Measurements from ENCODE around the gene ARL2. TPM values are rescaled to one million over a fixed set of nuclear protein-coding genes. Genes with fewer than 3 reads are reported as not detected.

The ARL2 gene
- total RNA-seq, 3 donors from 2014 or later (not counting 1 experiment from before 2014, with no cell fraction given) = 19.9 to 20.5 (median 20.2) TPM

- DNase-seq (no peak), ATAC-seq (no peak)
- WGBS (ENCODE audit: insufficient coverage) = 20% methylated on average over 12 of the region's 15 CpGs
Observed at GRCh38 chr11:64990222-64990923, 23.6 kb upstream of the ARL2 start.

GRCh38 chr11:64994318-64994717, 19.6 kb upstream of the ARL2 start:
- Histone ChIP-seq H3K27ac (ENCODE audit: low read length) (no peak overlapping the region), H3K27me3 (ENCODE audit: control insufficient read depth, insufficient read depth, low read length) (no peaks in the 10 kb centered on the region), H3K4me1 (ENCODE audit: control insufficient read depth, insufficient read depth, low read length) (peaks cover 19% of the 10 kb centered on the region), H3K4me3 (ENCODE audit: low read length) (no peak overlapping the region), H3K9me3 (ENCODE audit: control insufficient read depth, insufficient read depth, low read length) (no peaks in the 10 kb centered on the region), H3K36me3 (ENCODE audit: control insufficient read depth, insufficient read depth, low read length) (no peaks in the 10 kb centered on the region)
- WGBS (ENCODE audit: insufficient coverage) = 92% methylated on average over 7 of the region's 7 CpGs
- ATAC-seq (no peak), DNase-seq (no peak)
- intact Hi-C loops (cut with micrococcal nuclease) = no loop called here
- Mint-ChIP-seq H3K4me1 (peaks cover 11 to 22% of the 10 kb centered on the region in 2 donors), H3K4me3 (no peak overlapping the region), H3K27ac (no peak overlapping the region), H3K9me3 (no peaks in the 10 kb centered on the region), H3K27me3 (ENCODE audit: low read depth in 2 of 2) (no peaks in the 10 kb centered on the region), H3K36me3 (no peaks in the 10 kb centered on the region)
- no peak for TF ChIP-seq CTCF (IDR thresholded peaks at IDR 0.05)

More at GRCh38 chr11:64990222-64990923, 23.6 kb upstream of the ARL2 start:
- Histone ChIP-seq H3K4me3 (ENCODE audit: low read length) (no peak overlapping the region), H3K4me1 (ENCODE audit: control insufficient read depth, insufficient read depth, low read length) (peaks cover 21% of the 10 kb centered on the region), H3K36me3 (ENCODE audit: control insufficient read depth, insufficient read depth, low read length) (no peaks in the 10 kb centered on the region), H3K27ac (ENCODE audit: low read length) (no peak overlapping the region), H3K9me3 (ENCODE audit: control insufficient read depth, insufficient read depth, low read length) (no peaks in the 10 kb centered on the region), H3K27me3 (ENCODE audit: control insufficient read depth, insufficient read depth, low read length) (no peaks in the 10 kb centered on the region)
- Mint-ChIP-seq H3K27me3 (ENCODE audit: low read depth in 2 of 2) (no peaks in the 10 kb centered on the region), H3K4me3 (peak overlapping the region; percentile 38), H3K4me1 (peaks cover 11 to 20% of the 10 kb centered on the region in 2 donors), H3K9me3 (no peaks in the 10 kb centered on the region), H3K36me3 (no peaks in the 10 kb centered on the region), H3K27ac (peak overlapping the region in 1 of 2 donors; percentile 62)
- no peak for TF ChIP-seq CTCF (IDR thresholded peaks at IDR 0.05)
- intact Hi-C loops (cut with micrococcal nuclease) = no loop called here

GRCh38 chr11:64996327-64996709, 17.6 kb upstream of the ARL2 start:
- H3K27me3 Mint-ChIP-seq (ENCODE audit: low read depth in 2 of 2) = no peaks in the 10 kb centered on the region
- ATAC-seq (no peak), DNase-seq (no peak)
- WGBS (ENCODE audit: insufficient coverage) = 53% methylated on average over 11 of the region's 11 CpGs
- H3K4me3 Mint-ChIP-seq = no peak overlapping the region
- H3K27me3 ChIP-seq (ENCODE audit: control insufficient read depth, insufficient read depth, low read length) = no peaks in the 10 kb centered on the region
- H3K9me3 ChIP-seq (ENCODE audit: control insufficient read depth, insufficient read depth, low read length) = no peaks in the 10 kb centered on the region
- H3K4me1 Mint-ChIP-seq = peaks cover 0 to 9% of the 10 kb centered on the region in 2 donors
- peak overlapping the region; percentile 0 for H3K4me3 ChIP-seq (ENCODE audit: low read length)
- TF ChIP-seq CTCF (IDR thresholded peaks at IDR 0.05) = no peak
- H3K9me3 Mint-ChIP-seq = no peaks in the 10 kb centered on the region
- intact Hi-C loops (cut with micrococcal nuclease) = no loop called here
- H3K36me3 Mint-ChIP-seq = no peaks in the 10 kb centered on the region
- H3K36me3 ChIP-seq (ENCODE audit: control insufficient read depth, insufficient read depth, low read length) = no peaks in the 10 kb centered on the region
- peak overlapping the region in 1 of 2 donors; percentile 53 for H3K27ac Mint-ChIP-seq
- H3K27ac ChIP-seq (ENCODE audit: low read length) = no peak overlapping the region
- peaks cover 8% of the 10 kb centered on the region for H3K4me1 ChIP-seq (ENCODE audit: control insufficient read depth, insufficient read depth, low read length)

Data from natural killer cell (primary cell).